B cell (primary cell): ENCODE results near the gene HDGF. TPM values are rescaled to one million over a fixed set of nuclear protein-coding genes. Genes with fewer than 3 reads are reported as not detected.

ENCODE experiments used
- ATAC-seq: fragments of 200-7000 bp; cut with Tn5 transposase; one replicate; pipeline ENCODE4 v1.10.0; 2021; ENCODE audit warnings: low read depth, mild to moderate bottlenecking, moderate number of reproducible peaks, moderate library complexity
- CTCF ChIA-PET: fragments of 350-600 bp; sonication (Branson Sonifier 250); formaldehyde crosslinking; loops from one replicate; lab custom pipeline; 2021; ENCODE audit warnings: antibody characterized with exemption, inconsistent platforms; lab: Charles Lee
- POLR2A ChIA-PET: fragments of 350-600 bp; sonication (Branson Sonifier 250); formaldehyde crosslinking; loops from one replicate; lab custom pipeline; 2021; ENCODE audit warnings: antibody characterized with exemption; lab: Charles Lee
- DNase-seq: peaks from one replicate; pipeline ENCODE4 v3.0.0; 2013
- H2AFZ ChIP-seq: 2 replicates; pipeline ENCODE4 v1.6.1; 2012; ENCODE audit warnings: mild to moderate bottlenecking, low read depth, low read length; ENCODE audit not compliant: insufficient read depth, poor library complexity, severe bottlenecking
- H3K27ac ChIP-seq, 2 donors: 1 replicate in 1 of 2; 2 replicates in 1 of 2; pipeline ENCODE4 v1.5.1; 2012 to 2013; ENCODE audit warnings: low read length in 2 of 2, mild to moderate bottlenecking in 2 of 2, moderate library complexity in 1 of 2
- H3K27me3 ChIP-seq, 4 experiments: fragments of 200-600 bp in 1 of 4; sonication (generic) in 1 of 4; replicated peaks in 1 of 4; 1 replicate in 2 of 4; 2 replicates in 2 of 4; pipeline versions ENCODE4 v1.6.1 to v1.7.0; 2013 to 2016; ENCODE audit warnings: low read length in 3 of 4, mild to moderate bottlenecking in 2 of 4, mixed read lengths in 1 of 4, moderate library complexity in 1 of 4; ENCODE audit not compliant: insufficient read depth in 4 of 4, control insufficient read depth in 3 of 4; ENCODE audit errors: control extremely low read depth in 1 of 4
- H3K36me3 ChIP-seq, 2 experiments: replicated peaks in 1 of 2; 1 replicate in 1 of 2; 2 replicates in 1 of 2; pipeline versions ENCODE4 v1.6.1 to v1.7.1; 2013; ENCODE audit warnings: low read length in 1 of 2; ENCODE audit not compliant: insufficient read depth in 2 of 2, control insufficient read depth in 1 of 2; ENCODE audit errors: control extremely low read depth in 1 of 2, extremely low read depth in 1 of 2
- H3K4me1 ChIP-seq, 2 donors: fragments of 200-600 bp in 1 of 2; sonication (generic) in 1 of 2; 1 replicate in 1 of 2; 2 replicates in 1 of 2; pipeline versions ENCODE4 v1.5.1 to v1.6.1; 2013 to 2017; ENCODE audit warnings: low read length in 2 of 2; ENCODE audit not compliant: control insufficient read depth in 2 of 2, insufficient read depth in 2 of 2
- H3K4me2 ChIP-seq: replicated peaks from 2 replicates; pipeline ENCODE3; 2012; ENCODE audit warnings: mild to moderate bottlenecking, low read depth, low read length; ENCODE audit not compliant: poor library complexity, severe bottlenecking
- H3K4me3 ChIP-seq, 5 experiments: fragments of 200-600 bp in 1 of 5; sonication (generic) in 1 of 5; 1 replicate in 3 of 5; 2 replicates in 2 of 5; pipeline versions ENCODE4 v1.5.1 to v1.7.0; 2011 to 2016; ENCODE audit warnings: low read length in 4 of 5, mild to moderate bottlenecking in 4 of 5, low read depth in 2 of 5, control low read depth in 1 of 5, moderate library complexity in 1 of 5; ENCODE audit not compliant: insufficient read depth in 1 of 5; ENCODE audit errors: control extremely low read depth in 1 of 5, extremely low read depth in 1 of 5
- H3K79me2 ChIP-seq: fragments of 200-600 bp; sonication (generic); one replicate; pipeline ENCODE4 v1.6.0; 2016; ENCODE audit warnings: low read length; ENCODE audit not compliant: control insufficient read depth, insufficient read depth
- H3K9ac ChIP-seq: fragments of 200-600 bp; sonication (generic); 2 replicates; pipeline ENCODE4 v1.6.1; 2017; ENCODE audit warnings: mild to moderate bottlenecking, low read length, moderate library complexity
- H3K9me3 ChIP-seq, 3 donors: one replicate each; pipeline versions ENCODE4 v1.6.1 to v1.7.1; 2013; ENCODE audit warnings: low read length in 2 of 3; ENCODE audit not compliant: control insufficient read depth in 2 of 3, insufficient read depth in 1 of 3; ENCODE audit errors: control extremely low read depth in 1 of 3
- H4K20me1 ChIP-seq: 2 replicates; pipeline ENCODE4 v1.6.0; 2012; ENCODE audit warnings: mild to moderate bottlenecking, low read length; ENCODE audit not compliant: insufficient read depth, control insufficient read depth, poor library complexity, severe bottlenecking
- H3K27ac Mint-ChIP-seq: one replicate; pipeline ENCODE4 v1.8.0; 2021; ENCODE audit warnings: mixed read lengths
- H3K27me3 Mint-ChIP-seq: one replicate; pipeline ENCODE4 v1.8.0; 2021; ENCODE audit warnings: mixed read lengths
- H3K4me1 Mint-ChIP-seq: one replicate; pipeline ENCODE4 v1.8.0; 2021; ENCODE audit warnings: mixed read lengths
- H3K4me3 Mint-ChIP-seq: one replicate; pipeline ENCODE4 v1.8.0; 2021; ENCODE audit warnings: mixed read lengths
- H3K9me3 Mint-ChIP-seq: one replicate; pipeline ENCODE4 v1.8.0; 2022; ENCODE audit warnings: mixed read lengths; ENCODE audit not compliant: insufficient read depth
- CTCF ChIP-seq: fragments of 200-600 bp; IDR thresholded peaks from one replicate; pipeline ENCODE4 v1.8.0; 2022; ENCODE audit warnings: antibody characterized with exemption, mild to moderate bottlenecking
- EZH2 ChIP-seq: IDR thresholded peaks from 2 replicates; pipeline ENCODE4 v1.6.1; 2012; ENCODE audit warnings: borderline replicate concordance, low read depth, mild to moderate bottlenecking, moderate library complexity, low read length; ENCODE audit not compliant: insufficient read depth, poor library complexity, severe bottlenecking
- WGBS: methylation state at CpG from one replicate; pipeline ENCODE4 v1.1.5; 2013; ENCODE audit warnings: missing lambda C conversion rate; ENCODE audit not compliant: insufficient coverage; 5-methylcytosine and 5-hydroxymethylcytosine counted together
- intact Hi-C: fragments of 100-400 bp; cut with micrococcal nuclease; formaldehyde crosslinking; loops from one replicate; pipeline ENCODE4 v1.10.0; 2022
- polyA plus RNA-seq: library from polyadenylated mRNA; depleted of rRNA; stranded (reverse); fragments of >200 nt; gene quantifications from 2 replicates; pipeline ENCODE4 v1.2.3, GENCODE V29; 2012
- total RNA-seq, 2 donors: library from RNA; stranded (reverse); fragments of 120-200 nt in 1 of 2; gene quantifications; 1 replicate in 1 of 2; 2 replicates in 1 of 2; pipeline versions ENCODE4 v1.2.3 to v1.2.4, GENCODE V29; 2013 to 2022

The HDGF gene
- total and polyA plus RNA-seq, 2 donors (not counting 1 experiment from before 2014, with no cell fraction given), result 40.3 to 89.9 TPM

- Mint-ChIP-seq H3K27me3 (no peaks in the 10 kb centered on the region), H3K4me3 (no peak overlapping the region), H3K27ac (no peak overlapping the region), H3K4me1 (peaks cover 5% of the 10 kb centered on the region), H3K9me3 (no peaks in the 10 kb centered on the region)
- Histone ChIP-seq H2AFZ (no peak overlapping the region), H3K4me3 (no peak overlapping the region), H3K9ac (no peak overlapping the region), H3K27ac (no peak overlapping the region), H3K9me3 (no peaks in the 10 kb centered on the region), H3K36me3 (peaks cover 11 to 68% of the 10 kb centered on the region in 2 experiments), H3K27me3 (no peaks in the 10 kb centered on the region), H4K20me1 (peaks cover 47% of the 10 kb centered on the region), H3K4me2 (no peak overlapping the region), H3K79me2 (peaks cover 49% of the 10 kb centered on the region), H3K4me1 (no peaks in the 10 kb centered on the region)
- 18% methylated on average over 7 of the region's 10 CpGs for WGBS
- DNase-seq (no peak), ATAC-seq (no peak)
- ChIA-PET POLR2A (no interaction called here), CTCF (interaction anchor here (0.7 to 1.1 kb wide), 2 partner anchors 52 to 130 kb away, joined by 3 read pairs; no protein-coding TSS in a partner anchor)
- TF ChIP-seq CTCF, result no peak
- no peak for TF ChIP-seq EZH2
- intact Hi-C loops, result no loop called here
These were observed 35.2 kb upstream of the HDGF start for GRCh38 chr1:156786640-156787039.

DNA sequence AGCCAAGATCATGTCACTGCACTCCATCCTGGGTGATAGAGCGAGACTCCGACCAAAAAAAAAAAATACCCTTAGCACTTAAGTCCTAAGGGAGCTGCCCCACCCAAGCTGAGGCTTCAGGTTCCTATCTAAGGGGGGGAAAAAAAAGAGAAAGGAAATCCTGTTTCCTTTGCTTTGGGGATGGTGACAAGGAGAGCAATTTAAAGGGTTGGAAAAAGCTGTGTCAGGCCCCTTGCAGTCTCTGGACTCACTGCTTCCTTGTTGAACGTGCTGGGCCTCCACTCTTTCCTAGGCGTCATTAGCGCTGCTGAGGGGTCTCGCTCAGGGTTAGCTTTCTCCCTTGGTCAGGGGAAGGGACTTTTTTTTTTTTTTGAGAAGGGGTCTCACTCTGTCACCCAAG, 34.0 kb upstream of the HDGF start:
- Mint-ChIP-seq H3K27ac (peak overlapping the region; percentile 37), H3K4me1 (peaks cover 7% of the 10 kb centered on the region), H3K9me3 (no peaks in the 10 kb centered on the region), H3K27me3 (no peaks in the 10 kb centered on the region), H3K4me3 (no peak overlapping the region)
- Histone ChIP-seq H4K20me1 (peaks cover 49% of the 10 kb centered on the region), H3K9me3 (no peaks in the 10 kb centered on the region), H3K4me1 (no peaks in the 10 kb centered on the region), H3K9ac (no peak overlapping the region), H3K4me3 (no peak overlapping the region), H3K27me3 (no peaks in the 10 kb centered on the region), H3K4me2 (no peak overlapping the region), H3K79me2 (peaks cover 58% of the 10 kb centered on the region), H3K27ac (no peak overlapping the region), H2AFZ (no peak overlapping the region), H3K36me3 (peaks cover 15 to 64% of the 10 kb centered on the region in 2 experiments)
- no peak for ATAC-seq
- TF ChIP-seq CTCF (no peak), EZH2 (no peak)
- CTCF ChIA-PET, result interaction anchor here (0.8 to 1.5 kb wide), 4 partner anchors 9 to 60 kb away, joined by 3 to 6 read pairs (median 4); no protein-coding TSS in a partner anchor
- POLR2A ChIA-PET, result no interaction called here
- intact Hi-C loops, result no loop called here
- WGBS, result 82% methylated on average over 3 of the region's 6 CpGs
- DNase-seq, result no peak
